Stomach (tissue), 4 donors: ENCODE results near the gene GTF2I.
"Not testable (repeated sequence)": the region's sequence is repeated elsewhere in the genome, so short reads cannot be mapped to it uniquely, and the experiment has no call there.

Source experiments
- CTCF ChIP-seq, 7 experiments: fragments of 450-650 bp in 4 of 7; fragments of 200-600 bp in 3 of 7; sonication (generic) in 3 of 7; IDR thresholded peaks; one replicate each; pipeline ENCODE4 v1.5.1; 2016 to 2019; ENCODE audit warnings: antibody characterized with exemption in 7 of 7, control low read depth in 2 of 7, mild to moderate bottlenecking in 1 of 7
- POLR2AphosphoS5 ChIP-seq, 3 donors: sonication (generic); formaldehyde crosslinking; IDR thresholded peaks; one replicate each; pipeline ENCODE4 v1.6.1; 2016; ENCODE audit warnings: antibody characterized with exemption in 3 of 3

- not testable (repeated sequence) for TF ChIP-seq CTCF, POLR2AphosphoS5 (IDR thresholded peaks at IDR 0.05)
Observed at GRCh38 chr7:74704419-74704818, 46.9 kb downstream of the GTF2I start.
